ENCODE data around the gene GOLGA6L7.
"Not testable (repeated sequence)": the region's sequence is repeated elsewhere in the genome, so short reads cannot be mapped to it uniquely, and the experiment has no call there.

Gene GOLGA6L7, protein sequence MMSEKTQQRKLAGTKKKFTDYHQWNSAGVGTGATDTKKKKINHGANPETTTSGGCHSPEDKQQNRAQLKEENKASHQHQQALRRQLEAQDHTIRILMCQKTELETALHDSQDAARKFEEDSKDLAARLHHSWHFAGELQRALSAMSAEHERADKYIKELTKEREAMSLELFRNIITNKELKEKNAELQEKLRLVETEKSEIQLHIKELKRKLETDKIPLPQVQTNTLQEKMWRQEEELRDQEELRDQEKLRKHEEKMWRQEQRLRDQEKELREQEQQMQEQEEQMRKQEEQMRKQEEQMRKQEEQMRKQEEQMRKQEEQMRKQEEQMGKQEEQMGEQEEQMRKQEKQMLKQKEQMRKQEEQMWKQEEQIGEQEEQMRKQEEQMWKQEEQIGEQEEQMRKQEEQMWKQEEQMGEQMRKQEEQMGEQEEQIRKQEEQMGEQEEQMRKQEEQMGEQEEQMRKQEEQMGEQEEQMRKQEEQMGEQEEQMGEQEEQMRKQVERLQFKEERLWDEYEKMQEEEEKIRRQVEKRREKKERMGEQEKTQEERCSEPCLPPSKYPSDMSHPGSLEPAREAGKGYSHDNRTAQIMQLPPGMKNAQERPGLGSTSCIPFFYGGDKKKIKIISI

DNA sequence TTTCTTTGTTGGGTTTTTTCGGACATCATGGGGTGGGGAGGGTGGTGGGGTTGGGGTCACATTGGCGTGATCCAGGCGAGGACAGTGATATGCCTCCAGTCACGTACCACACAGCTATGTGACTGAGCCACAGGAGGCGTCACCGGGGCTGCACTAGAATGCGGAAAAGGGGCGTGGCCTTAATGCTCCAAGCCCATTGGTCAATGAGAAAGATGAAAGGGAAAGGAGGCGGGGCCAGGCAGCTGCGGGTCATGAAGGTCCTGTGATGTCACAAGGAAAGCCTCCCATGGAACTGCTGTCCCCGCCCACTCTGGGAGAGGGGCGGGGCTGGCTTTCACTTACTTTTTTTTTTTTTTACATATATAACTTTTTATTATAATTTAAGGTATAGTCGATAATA, at the start of gene GOLGA6L7:
Gene GOLGA6L7, minus strand, starts transcription at position 124 of the 400 bp plus-strand sequence. Its CDS starts 95 bp downstream, at position 29.
- H3K27ac ChIP-seq: not testable (repeated sequence)

DNA sequence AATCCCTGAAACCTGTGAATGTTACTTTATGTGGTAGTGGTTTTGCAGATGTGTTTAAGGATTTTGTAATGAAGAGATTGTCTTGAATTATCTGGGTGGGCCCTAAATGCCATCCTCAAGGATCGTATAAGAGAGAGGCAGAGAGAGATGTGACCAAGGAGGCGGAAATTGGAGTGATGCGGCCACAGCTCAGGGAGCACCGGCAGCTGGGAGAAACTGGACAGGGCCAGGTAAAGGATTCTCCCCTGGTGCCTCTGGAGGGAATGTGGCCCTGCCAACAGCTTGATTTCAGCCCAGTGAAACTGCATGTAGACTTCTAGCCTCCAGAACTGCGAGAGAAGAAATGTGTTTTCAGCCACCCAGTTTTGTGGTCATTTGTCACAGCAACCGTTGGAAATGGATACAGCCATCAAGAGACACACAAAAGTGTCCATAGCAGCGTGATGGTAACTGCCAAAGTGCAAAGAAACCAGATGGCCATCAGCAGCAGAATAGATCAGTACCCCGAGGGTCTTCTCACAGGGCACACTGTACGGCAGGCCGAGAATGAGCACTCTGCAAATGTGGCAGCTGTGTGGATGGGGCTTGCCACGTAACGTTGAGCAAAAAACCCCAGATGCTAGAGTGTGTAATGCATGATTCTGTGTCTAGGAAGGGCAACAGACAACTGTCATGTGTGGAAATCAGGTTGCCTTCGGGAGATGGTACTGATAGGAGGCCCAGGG, 49.6 kb upstream of the GOLGA6L7 start:
- TF ChIP-seq, protein P1, sequence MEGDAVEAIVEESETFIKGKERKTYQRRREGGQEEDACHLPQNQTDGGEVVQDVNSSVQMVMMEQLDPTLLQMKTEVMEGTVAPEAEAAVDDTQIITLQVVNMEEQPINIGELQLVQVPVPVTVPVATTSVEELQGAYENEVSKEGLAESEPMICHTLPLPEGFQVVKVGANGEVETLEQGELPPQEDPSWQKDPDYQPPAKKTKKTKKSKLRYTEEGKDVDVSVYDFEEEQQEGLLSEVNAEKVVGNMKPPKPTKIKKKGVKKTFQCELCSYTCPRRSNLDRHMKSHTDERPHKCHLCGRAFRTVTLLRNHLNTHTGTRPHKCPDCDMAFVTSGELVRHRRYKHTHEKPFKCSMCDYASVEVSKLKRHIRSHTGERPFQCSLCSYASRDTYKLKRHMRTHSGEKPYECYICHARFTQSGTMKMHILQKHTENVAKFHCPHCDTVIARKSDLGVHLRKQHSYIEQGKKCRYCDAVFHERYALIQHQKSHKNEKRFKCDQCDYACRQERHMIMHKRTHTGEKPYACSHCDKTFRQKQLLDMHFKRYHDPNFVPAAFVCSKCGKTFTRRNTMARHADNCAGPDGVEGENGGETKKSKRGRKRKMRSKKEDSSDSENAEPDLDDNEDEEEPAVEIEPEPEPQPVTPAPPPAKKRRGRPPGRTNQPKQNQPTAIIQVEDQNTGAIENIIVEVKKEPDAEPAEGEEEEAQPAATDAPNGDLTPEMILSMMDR (conservative IDR thresholded peaks at IDR 0.05): no peak
- H3K27ac ChIP-seq: no peak overlapping the region

DNA sequence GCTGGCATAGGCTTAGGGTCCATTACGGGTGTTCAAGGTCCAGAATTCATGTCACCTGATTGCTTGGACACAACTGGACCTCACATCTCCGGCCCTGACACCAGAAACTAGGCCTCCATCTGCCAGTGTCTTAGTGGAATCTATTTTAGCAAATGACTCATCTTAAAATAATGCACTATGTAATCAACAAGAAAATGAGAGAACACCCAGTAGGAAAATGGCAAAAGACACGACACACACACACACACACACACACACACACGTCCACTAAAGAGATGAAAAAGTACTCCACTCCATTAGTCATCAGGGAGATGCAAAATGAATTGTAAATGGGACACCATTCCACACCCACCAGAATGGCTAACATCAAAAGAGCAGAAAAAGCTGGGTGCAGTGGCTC, 48.5 kb upstream of the GOLGA6L7 start:
- TF ChIP-seq, protein P1 (conservative IDR thresholded peaks at IDR 0.05): no peak
- H3K27ac ChIP-seq: no peak overlapping the region

DNA sequence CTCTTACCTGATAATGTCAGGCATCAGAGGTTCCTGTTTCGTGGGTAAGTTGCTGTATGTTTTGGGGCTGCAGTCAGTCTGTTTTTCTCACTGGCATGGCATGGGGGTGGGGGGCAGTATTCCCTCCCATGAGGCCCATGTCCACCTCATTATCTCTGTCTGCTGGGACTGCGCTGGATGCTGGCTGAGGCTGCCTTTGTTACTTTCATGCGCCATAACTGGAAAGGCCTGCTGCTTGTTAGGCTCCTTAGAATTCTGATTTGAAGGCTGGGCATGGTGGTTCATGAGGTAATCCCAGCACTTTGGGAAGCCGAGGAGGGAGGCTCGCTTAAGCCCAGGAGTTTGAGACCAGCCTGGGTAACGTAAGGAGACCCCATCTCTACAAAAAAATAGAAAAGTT, 47.1 kb upstream of the GOLGA6L7 start:
- H3K27ac ChIP-seq: no peak overlapping the region
- TF ChIP-seq, protein P1 (conservative IDR thresholded peaks at IDR 0.05): no peak

DNA sequence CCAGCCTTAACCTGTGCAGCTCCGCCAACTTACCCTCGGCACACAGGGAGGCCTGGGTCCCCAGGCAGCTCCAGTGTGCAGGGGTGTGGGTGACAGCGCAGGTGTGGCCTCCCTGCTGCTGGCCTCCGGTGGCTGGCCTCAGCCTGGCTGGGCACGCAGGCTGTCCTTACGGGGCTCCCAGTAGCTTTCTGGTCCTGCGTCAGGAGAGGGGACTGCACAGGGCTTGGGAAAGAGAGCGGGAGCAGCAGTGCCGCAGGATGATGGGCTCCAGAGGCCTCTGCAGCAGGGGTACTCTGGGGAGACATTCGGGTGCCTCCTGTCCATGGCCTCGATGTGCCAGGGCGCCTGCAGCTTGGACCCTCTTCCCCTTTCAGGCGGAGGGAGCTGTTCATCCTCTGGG, 46.7 kb upstream of the GOLGA6L7 start:
- no peak overlapping the region for H3K27ac ChIP-seq
- TF ChIP-seq, protein P1 (conservative IDR thresholded peaks at IDR 0.05): no peak

DNA sequence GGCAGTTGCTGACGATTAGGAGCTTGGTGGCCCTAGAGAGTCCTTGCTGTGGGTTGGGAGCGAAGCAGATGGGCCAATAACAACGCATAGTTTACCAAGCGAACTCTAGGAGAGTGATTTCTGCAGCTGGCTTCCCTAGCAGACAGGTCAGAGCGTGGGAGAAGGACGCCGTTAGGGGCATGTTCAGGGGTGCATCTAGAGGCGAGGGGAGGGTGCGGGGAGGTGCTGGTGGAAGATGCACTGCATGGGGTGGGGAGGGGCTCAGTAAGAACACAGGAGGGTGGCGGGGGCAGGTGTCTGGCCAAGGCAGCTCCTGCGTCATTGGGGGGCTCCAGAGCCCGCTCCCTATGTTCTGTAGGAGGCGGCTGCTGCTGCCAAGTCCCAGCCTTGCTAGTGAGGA, 46.2 kb upstream of the GOLGA6L7 start:
- TF ChIP-seq, protein P1 (conservative IDR thresholded peaks at IDR 0.05): no peak
- no peak overlapping the region for H3K27ac ChIP-seq

DNA sequence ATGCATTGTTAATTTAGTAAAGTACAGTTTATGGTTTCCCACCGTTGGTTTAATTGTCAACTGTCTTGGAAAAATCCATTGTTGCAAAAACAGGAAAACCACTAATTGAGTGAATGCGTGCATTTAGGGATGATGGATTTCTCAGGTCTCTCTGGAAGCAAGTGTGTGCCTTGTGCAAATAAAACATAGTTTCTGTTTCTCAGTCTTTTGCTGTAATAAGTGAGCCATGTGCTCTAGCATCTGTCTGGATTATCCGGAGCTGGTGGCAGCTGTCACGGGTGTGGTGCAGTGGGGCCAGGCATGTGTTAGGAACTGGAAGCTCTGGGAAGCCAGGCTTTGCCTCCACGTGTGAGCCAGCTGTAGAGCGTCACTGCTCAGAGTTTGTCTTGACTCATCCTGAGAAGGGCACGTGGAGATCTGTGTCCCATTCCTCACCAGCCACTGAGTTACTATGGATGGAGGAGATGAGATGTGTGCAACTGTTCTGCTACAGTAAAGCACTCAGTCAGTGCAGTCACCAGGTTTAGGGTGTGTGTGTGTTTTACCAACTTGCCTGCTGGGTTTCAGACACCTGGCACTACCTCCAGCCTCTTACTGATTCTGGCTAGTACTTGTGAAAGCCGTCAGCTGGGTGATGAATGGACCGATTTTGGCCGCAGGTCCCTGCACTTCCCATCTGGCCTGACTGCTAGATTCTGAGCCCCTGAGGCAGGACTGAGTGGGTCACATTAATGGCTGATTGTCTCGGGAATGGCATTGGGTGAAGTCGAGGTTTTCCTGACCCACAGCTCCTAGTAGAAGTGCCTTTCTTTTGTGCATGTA, 44.6 kb upstream of the GOLGA6L7 start:
- TF ChIP-seq, protein P1 (conservative IDR thresholded peaks at IDR 0.05): no peak
- no peak overlapping the region for H3K27ac ChIP-seq

Measured in VCaP (cell line).